ENCODE measurements around the gene HIPK4.

The HIPK4 gene

DNA sequence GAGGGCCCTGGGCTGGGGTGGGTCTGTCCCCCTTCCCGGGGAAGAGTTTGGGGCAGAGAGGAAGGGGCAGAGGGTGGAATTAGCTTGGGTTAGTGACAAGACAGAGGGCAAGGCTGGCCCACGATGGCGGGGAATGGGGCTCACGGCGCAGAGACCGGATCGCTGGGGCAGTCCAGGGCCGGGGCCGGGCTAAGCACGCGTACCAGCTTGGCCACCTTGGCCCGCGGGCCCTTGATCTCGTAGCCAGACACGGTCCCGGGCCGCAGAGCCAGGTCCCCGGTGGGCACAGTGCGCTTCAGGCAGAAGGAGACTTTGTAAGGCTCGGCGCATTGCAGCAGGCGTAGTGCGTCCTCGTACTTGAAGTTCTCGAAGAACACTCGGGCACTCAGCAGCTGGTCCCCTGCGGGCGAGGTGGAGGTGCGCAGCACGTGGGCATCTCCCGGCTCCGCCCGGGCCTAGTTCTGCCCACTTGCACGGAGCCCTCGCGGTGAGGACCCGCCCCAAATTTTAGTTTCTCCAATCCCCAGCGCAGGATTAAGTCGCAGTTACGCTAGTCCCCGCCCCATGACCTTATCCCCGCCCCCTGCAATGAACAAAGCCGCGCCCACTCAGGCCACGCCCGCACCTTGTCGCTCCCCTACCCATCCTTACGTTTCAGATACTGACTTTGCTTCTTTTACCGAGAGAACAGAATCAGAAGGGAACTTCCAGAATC lies 8.6 kb upstream of the HIPK4 start:
- Histone ChIP-seq H3K9ac (no peak overlapping the region), H3K27ac (no peak overlapping the region), H3K4me2 (peak overlapping the region in 4 of 11 experiments; percentile 13 to 32 (median 16); a peak in 1 of 22 replicates), H3K9me3 (replicated peaks in 1 of 11) (no peaks in the 10 kb centered on the region), H3K4me1 (peaks cover 0 to 13% (median 8%) of the 10 kb centered on the region in 10 experiments; a peak in 15 of 20 replicates), H3K36me3 (no peaks in the 10 kb centered on the region; a peak in 1 of 22 replicates), H3K4me3 (no peak overlapping the region), H3K27me3 (no peaks in the 10 kb centered on the region), H4K20me1 (peaks cover 0 to 31% (median 0%) of the 10 kb centered on the region in 11 experiments; a peak in 2 of 22 replicates)
- no peak for TF ChIP-seq Cebpa-rat (IDR thresholded peaks at IDR 0.05)

- no peaks in the 10 kb centered on the region for H3K27me3 ChIP-seq
- H3K4me2 ChIP-seq, result no peak overlapping the region
- no peaks in the 10 kb centered on the region for H3K9me3 ChIP-seq (replicated peaks in 1 of 11)
- no peak overlapping the region for H3K4me3 ChIP-seq
- no peak overlapping the region for H3K9ac ChIP-seq
- H3K36me3 ChIP-seq, result no peaks in the 10 kb centered on the region; a peak in 1 of 22 replicates
- TF ChIP-seq Cebpa-rat (IDR thresholded peaks at IDR 0.05), result no peak
- no peak overlapping the region for H3K27ac ChIP-seq
- H3K4me1 ChIP-seq, result peaks cover 0 to 8% (median 1%) of the 10 kb centered on the region in 10 experiments; a peak in 10 of 20 replicates
- H4K20me1 ChIP-seq, result peaks cover 0 to 31% (median 0%) of the 10 kb centered on the region in 11 experiments; a peak in 2 of 22 replicates
Measured at GRCh38 chr19:40397568-40397906, 7.6 kb upstream of the HIPK4 start.

DNA sequence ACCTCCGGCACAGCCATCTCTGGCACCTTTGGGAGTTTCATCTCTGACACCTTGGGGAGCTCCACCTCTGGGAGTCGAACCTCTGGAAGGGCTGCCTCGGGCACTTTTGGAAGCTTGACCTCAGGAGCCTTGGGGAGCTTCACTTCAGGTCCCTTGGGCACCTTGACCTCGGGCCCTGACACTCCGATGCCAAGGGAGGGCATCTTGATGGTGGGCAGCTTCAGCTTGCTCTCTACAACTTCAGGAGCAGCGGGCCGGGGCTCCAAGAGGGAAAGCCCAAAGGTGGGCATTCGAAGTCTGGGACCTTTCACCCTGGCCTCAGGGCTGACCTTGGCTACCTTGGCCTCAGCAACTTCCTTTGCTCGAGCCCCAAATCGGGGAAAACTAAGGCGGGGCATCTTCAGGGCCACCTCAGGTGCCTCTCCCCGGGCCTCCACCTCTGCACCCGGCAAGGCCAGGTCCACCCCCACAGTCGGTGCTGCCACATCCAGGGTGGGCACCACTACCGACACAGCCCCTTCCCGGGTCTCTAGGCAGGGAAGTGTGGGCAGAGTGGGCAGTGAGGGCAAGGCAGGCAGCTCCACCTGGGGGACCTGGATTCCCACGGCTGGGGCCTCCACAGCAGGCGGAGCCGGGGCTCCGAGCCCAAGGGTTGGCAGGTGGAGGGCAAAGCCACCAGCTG lies 7.0 kb upstream of the HIPK4 start:
- Histone ChIP-seq H3K9ac (no peak overlapping the region), H3K4me2 (no peak overlapping the region), H3K4me3 (no peak overlapping the region), H4K20me1 (peaks cover 0 to 31% (median 0%) of the 10 kb centered on the region in 11 experiments; a peak in 2 of 22 replicates), H3K27me3 (no peaks in the 10 kb centered on the region), H3K36me3 (no peaks in the 10 kb centered on the region; a peak in 1 of 22 replicates), H3K9me3 (replicated peaks in 1 of 11) (no peaks in the 10 kb centered on the region), H3K4me1 (peaks cover 0 to 13% (median 4%) of the 10 kb centered on the region in 10 experiments; a peak in 8 of 20 replicates), H3K27ac (no peak overlapping the region)
- no peak for TF ChIP-seq Cebpa-rat (IDR thresholded peaks at IDR 0.05)

GRCh38 chr19:40395956-40396355 lies 6.0 kb upstream of the HIPK4 start:
- Histone ChIP-seq H3K4me3 (no peak overlapping the region), H3K27me3 (no peaks in the 10 kb centered on the region), H3K9me3 (replicated peaks in 1 of 11) (no peaks in the 10 kb centered on the region), H4K20me1 (peaks cover 0 to 31% (median 0%) of the 10 kb centered on the region in 11 experiments; a peak in 2 of 22 replicates), H3K4me1 (peaks cover 0 to 13% (median 5%) of the 10 kb centered on the region in 10 experiments; a peak in 8 of 20 replicates), H3K4me2 (no peak overlapping the region), H3K9ac (no peak overlapping the region), H3K27ac (no peak overlapping the region), H3K36me3 (no peaks in the 10 kb centered on the region; a peak in 1 of 22 replicates)
- no peak for TF ChIP-seq Cebpa-rat (IDR thresholded peaks at IDR 0.05)

DNA sequence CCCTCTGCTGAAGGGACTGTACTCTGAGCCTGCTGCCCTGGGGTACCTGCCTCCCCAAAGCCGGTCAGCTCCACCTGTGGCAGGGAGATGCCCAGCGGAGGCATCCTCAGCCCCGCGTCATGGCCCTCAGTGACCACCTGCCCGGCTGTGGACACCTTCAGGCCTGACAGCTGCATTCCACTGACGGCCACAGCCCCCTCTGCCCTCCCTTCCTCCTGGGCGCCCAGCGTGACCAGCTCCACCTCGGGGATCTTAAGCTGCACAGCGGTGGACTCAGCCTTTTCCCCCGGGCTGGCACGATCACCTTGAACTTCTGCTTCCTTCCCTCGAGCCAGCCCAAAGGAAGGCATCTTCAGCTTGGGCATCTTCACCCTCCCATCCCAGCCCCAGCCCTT lies 4.8 kb upstream of the HIPK4 start:
- Histone ChIP-seq H3K9me3 (replicated peaks in 1 of 11) (no peaks in the 10 kb centered on the region), H3K4me3 (no peak overlapping the region), H3K4me2 (no peak overlapping the region), H4K20me1 (peaks cover 0 to 31% (median 0%) of the 10 kb centered on the region in 11 experiments; a peak in 2 of 22 replicates), H3K36me3 (no peaks in the 10 kb centered on the region; a peak in 1 of 22 replicates), H3K27me3 (no peaks in the 10 kb centered on the region), H3K4me1 (peaks cover 0 to 13% (median 5%) of the 10 kb centered on the region in 10 experiments; a peak in 8 of 20 replicates), H3K27ac (no peak overlapping the region), H3K9ac (no peak overlapping the region)
- no peak for TF ChIP-seq Cebpa-rat (IDR thresholded peaks at IDR 0.05)

- H3K4me1 ChIP-seq, result peaks cover 0 to 13% (median 5%) of the 10 kb centered on the region in 10 experiments; a peak in 8 of 20 replicates
- H3K4me2 ChIP-seq, result no peak overlapping the region
- H3K36me3 ChIP-seq, result no peaks in the 10 kb centered on the region; a peak in 1 of 22 replicates
- no peaks in the 10 kb centered on the region for H3K27me3 ChIP-seq
- no peak for TF ChIP-seq Cebpa-rat (IDR thresholded peaks at IDR 0.05)
- peaks cover 0 to 31% (median 0%) of the 10 kb centered on the region in 11 experiments; a peak in 2 of 22 replicates for H4K20me1 ChIP-seq
- H3K27ac ChIP-seq, result no peak overlapping the region
- H3K9me3 ChIP-seq (replicated peaks in 1 of 11), result no peaks in the 10 kb centered on the region
- no peak overlapping the region for H3K9ac ChIP-seq
- H3K4me3 ChIP-seq, result no peak overlapping the region
Measured at GRCh38 chr19:40393894-40394815, 4.2 kb upstream of the HIPK4 start.

DNA sequence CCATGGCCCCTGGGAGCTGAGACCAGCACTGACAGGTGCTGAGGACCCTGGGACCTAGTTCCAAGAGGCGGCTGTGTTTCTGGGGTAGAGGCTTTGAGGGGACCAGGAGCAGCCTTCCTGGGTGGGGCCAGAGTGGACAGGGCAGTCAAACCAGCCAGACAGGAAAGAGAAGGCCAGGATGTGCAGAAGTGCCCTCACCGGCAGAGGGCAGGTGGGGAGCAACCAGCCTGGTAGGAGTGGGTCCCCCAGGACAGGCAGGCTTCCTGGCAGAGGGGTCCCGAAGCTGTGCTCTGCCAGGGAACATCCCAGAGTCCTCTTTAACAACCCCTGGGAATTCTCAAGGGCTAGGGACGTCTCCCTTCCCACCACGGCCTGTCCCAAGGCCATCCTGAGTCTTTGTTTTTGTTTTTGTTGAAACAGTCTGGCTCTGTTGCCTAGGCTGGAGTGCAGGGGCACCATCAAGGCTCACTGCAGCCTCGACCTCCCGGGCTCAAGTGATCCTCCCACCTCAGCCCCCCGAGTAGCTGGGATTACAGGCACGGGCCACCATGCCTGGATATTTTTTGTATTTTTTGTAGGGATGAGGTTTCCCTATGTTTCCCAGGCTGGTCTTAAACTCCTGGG lies 3.0 kb upstream of the HIPK4 start:
- peak overlapping the region in 2 of 11 experiments; percentile 31 to 42; a peak in 2 of 22 replicates for H3K4me2 ChIP-seq
- H3K9ac ChIP-seq, result no peak overlapping the region
- H3K27ac ChIP-seq, result no peak overlapping the region
- no peaks in the 10 kb centered on the region for H3K27me3 ChIP-seq
- peaks cover 0 to 12% (median 4%) of the 10 kb centered on the region in 10 experiments; a peak in 8 of 20 replicates for H3K4me1 ChIP-seq
- no peak overlapping the region for H3K4me3 ChIP-seq
- no peaks in the 10 kb centered on the region for H3K9me3 ChIP-seq (replicated peaks in 1 of 11)
- TF ChIP-seq Cebpa-rat (IDR thresholded peaks at IDR 0.05), result no peak
- H4K20me1 ChIP-seq, result peaks cover 0 to 31% (median 0%) of the 10 kb centered on the region in 11 experiments; a peak in 2 of 22 replicates
- no peaks in the 10 kb centered on the region; a peak in 1 of 22 replicates for H3K36me3 ChIP-seq

DNA sequence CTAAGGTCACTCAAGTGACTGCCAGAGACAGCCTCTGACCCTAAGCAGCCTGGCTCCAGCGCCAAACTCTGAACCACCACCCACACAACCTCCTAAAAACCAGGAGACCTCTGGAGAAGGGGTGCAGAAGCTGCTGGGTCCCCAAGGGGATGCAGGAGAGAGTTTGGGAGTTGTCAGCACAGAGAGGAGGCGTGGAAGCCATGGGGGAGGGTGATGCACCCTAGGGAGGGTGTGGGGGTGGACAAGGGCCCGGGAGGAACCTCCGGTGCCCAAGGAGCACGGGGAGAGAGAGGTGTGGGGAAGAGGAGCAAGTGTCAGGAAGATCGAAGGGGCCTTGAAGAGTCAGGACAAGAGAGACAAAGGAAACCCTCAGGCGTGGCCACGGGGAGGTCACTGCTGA lies 2.1 kb upstream of the HIPK4 start:
- peak overlapping the region in 2 of 11 experiments; percentile 21 to 57; a peak in 2 of 22 replicates for H3K9ac ChIP-seq
- H3K27ac ChIP-seq, result no peak overlapping the region; a peak in 1 of 22 replicates

More for the DNA sequence above, 2.1 kb upstream of the HIPK4 start:
- peaks cover 0 to 25% (median 0%) of the 10 kb centered on the region in 11 experiments; a peak in 2 of 22 replicates for H4K20me1 ChIP-seq
- H3K4me2 ChIP-seq, result peak overlapping the region in 2 of 11 experiments; percentile 31 to 42; a peak in 4 of 22 replicates
- no peak overlapping the region for H3K4me3 ChIP-seq
- H3K4me1 ChIP-seq, result peaks cover 0 to 16% (median 4%) of the 10 kb centered on the region in 10 experiments; a peak in 8 of 20 replicates
- no peaks in the 10 kb centered on the region; a peak in 1 of 22 replicates for H3K36me3 ChIP-seq
- no peaks in the 10 kb centered on the region for H3K9me3 ChIP-seq (replicated peaks in 1 of 11)
- TF ChIP-seq Cebpa-rat (IDR thresholded peaks at IDR 0.05), result no peak
- H3K27me3 ChIP-seq, result no peaks in the 10 kb centered on the region

All from BLaER1 treated with 17β-estradiol and CSF1 and Interleukin-3, amounts not matched to agents 10 nM and 100 nM (cell line).